C4-2B (cell line): ENCODE measurements around the gene GNPTAB.

Source experiments
- ZFX ChIP-seq: fragments of 450-650 bp; IDR thresholded peaks from 2 replicates; pipeline ENCODE4 v1.6.1; 2017
- TF ChIP-seq, protein P1 (sequence below): fragments of 450-650 bp; conservative IDR thresholded peaks from 2 replicates; pipeline ENCODE4 v1.5.1; 2017; ENCODE audit warnings: mild to moderate bottlenecking

GRCh38 chr12:101743242-101743641 is 87.5 kb downstream of the GNPTAB start:
- TF ChIP-seq, protein P1, sequence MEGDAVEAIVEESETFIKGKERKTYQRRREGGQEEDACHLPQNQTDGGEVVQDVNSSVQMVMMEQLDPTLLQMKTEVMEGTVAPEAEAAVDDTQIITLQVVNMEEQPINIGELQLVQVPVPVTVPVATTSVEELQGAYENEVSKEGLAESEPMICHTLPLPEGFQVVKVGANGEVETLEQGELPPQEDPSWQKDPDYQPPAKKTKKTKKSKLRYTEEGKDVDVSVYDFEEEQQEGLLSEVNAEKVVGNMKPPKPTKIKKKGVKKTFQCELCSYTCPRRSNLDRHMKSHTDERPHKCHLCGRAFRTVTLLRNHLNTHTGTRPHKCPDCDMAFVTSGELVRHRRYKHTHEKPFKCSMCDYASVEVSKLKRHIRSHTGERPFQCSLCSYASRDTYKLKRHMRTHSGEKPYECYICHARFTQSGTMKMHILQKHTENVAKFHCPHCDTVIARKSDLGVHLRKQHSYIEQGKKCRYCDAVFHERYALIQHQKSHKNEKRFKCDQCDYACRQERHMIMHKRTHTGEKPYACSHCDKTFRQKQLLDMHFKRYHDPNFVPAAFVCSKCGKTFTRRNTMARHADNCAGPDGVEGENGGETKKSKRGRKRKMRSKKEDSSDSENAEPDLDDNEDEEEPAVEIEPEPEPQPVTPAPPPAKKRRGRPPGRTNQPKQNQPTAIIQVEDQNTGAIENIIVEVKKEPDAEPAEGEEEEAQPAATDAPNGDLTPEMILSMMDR, result no peak
- TF ChIP-seq ZFX, result no peak
